HG02885 (cell line): Measurements from ENCODE around the gene LRBA.
"Not testable (repeated sequence)": the region's sequence is repeated elsewhere in the genome, so short reads cannot be mapped to it uniquely, and the experiment has no call there.

Experiments
- ATAC-seq: cut with Tn5 transposase; IDR thresholded peaks from one replicate; pipeline ENCODE4 v1.9.1; 2021; ENCODE audit warnings: mild to moderate bottlenecking; ENCODE audit not compliant: unreplicated experiment, poor library complexity

The LRBA gene

DNA sequence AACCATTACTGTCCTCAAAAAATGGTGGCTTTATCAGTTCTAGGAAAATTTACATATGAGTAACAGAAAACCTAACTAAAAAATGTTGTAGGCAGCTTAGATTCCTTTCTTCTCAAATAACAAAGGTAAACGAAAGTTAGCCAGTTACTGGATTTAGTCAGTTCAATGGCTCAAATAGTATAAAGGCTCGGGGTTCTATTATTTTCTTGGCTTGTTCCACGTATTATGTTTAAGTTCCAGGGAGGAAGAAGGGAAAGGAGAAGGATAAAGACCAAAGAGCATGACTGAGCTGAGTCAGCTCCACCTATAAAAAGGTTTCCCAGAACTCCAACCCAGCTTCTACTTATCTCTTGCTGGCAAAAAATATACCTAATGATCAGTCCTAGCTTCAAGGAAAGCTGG lies 474.1 kb downstream of the LRBA start:
- ATAC-seq = no peak

DNA sequence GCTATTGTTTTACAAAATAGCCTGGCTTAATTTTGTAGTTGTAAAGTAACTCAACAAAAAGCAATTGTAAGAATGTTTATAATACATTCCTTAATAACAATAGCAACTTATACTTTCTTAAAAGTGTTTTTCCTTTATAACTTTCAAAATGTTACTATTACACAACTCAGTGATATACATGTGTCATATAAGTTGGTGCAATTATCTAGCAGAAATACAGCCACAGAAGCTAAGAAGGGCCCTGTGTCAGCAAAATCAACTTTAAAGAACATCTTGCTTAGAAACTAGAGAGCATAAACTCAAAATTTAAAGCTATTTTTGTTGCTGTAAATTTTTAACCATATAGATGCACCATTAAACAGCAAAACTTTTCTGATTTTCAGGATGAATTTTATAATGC lies 474.5 kb downstream of the LRBA start:
- ATAC-seq = no peak

DNA sequence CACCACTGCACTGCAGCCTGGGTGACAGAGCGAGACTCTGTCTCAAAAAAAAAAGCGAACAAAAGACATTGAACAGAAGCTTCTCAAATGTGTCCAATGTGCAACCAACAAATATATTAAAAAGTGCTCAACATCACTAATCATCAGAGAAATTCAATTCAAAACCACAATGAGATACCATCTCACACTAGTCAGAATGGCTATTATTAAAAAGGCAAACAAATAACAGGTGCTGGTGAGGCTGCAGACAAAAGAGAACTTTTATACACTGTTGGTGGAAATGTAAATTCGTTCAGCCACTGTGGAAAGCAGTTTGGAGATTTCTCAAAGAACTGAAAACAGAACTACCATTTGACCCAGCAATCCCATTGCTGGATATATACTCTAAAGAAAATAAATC lies 477.2 kb downstream of the LRBA start:
- not testable (repeated sequence) for ATAC-seq

DNA sequence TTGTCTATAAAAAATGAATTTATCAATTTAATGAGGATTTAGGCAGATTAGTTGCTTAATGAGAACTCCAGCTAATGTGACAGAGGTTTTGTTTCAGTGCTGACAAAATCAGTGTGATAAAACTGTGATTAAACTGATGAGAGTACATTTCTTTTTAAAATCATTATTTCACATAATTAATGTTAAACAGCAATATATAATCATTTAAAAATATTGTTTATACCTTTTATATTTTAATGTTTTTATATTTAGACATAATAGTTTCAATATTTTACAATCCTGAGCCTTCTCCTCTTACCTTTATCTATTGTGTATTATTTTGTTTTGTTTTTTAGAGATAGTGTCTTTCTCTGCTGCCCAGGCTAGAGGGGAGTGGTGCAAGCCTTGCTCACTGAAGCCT lies 480.3 kb downstream of the LRBA start:
- ATAC-seq = no peak

DNA sequence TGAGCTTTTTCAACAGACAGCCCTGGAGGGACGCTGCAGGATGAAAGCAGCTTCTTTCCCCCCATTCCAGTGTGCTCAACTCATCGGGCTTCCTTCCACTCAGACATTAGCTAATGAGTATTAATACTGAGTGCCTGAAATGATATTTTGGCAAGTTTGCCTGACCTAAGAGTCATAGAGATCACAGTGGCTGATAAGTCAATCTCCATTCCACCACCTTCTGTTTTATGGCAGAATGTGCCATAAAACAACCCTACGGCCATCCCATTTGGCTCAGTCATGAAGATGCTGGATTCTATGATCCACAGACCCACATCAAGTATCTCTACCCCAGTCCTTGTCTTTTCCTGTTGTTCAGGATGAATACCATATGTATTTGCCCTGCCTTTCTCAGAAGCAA lies 481.4 kb downstream of the LRBA start:
- ATAC-seq = no peak

DNA sequence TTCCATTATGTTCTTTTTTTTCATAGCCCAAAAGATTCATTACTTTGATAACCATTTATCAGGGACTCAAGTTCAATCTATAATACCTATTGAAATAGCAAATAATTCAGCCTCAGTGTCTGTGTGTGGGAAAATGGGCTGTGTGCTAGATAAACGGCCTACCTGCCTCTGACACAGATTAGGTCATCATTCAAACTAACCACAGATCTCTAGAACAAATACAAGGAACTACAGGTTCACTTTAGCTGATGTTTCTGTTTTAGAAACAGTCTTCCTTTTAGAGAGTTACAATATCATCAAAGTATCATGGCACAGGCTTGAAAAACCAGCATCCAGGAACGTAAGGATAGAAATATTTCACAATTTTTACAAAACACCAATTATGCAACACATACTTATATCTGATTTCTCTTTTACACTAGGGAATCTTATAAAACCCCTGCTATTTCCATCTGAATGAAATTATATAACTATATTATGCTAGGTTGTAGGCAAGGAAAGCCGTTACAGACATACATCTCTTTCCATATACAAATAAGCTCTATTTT lies 489.7 kb downstream of the LRBA start:
- ATAC-seq = no peak

DNA sequence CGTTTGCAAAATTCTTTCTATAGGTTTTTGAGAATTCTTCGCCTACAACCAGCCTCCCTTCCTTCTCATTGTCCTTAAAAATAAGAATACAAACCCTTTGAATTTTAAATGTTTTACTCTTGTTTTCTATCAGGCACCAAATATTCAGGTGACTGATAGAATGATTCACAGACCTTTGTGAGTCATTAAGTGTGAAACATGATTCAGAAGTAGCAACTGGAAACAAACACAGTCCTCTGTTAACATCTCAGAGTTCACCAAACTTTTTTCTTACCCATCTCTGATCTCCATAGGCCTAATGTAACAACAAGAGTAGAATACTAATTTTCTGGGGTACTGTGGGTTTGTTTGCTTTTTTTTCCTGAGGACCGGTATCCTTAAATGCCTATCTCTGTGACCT lies 496.5 kb downstream of the LRBA start:
- ATAC-seq = no peak

DNA sequence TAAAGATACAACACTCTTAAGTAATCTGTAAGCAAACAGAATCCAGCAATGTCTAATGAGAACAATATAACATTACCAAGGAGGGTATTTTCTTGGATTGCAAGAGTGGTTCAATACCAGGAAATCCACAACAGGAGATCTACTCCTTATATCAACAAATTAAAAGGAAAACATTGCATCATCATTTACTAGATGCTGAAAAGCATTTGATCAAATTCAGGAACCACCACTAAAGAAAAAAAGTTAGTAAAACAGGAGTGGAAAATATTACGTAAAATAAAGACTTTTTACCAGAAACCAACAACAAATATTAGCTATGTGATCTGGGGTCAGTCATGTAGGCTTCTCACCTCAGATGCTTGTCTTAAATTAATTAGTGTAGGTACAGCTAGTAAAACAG lies 499.9 kb downstream of the LRBA start:
- ATAC-seq = no peak

DNA sequence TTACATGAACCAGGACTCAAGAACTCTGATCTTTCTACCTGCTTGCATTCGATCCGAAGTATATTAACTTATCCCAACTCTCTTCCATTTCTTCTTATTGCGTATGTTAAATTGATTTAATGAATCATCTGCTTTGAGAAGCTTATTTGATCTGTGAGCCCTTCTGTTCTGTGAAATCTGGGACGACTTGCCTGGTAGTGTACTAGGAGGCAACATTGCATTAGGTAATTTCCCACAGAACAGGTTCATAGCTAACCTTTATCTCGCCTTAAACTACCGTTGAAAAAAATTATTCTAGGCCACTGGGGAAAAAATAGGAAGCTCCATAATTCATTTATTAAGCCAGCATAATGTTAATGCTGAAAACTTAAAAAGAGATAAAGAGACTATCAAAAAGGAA lies 500.4 kb downstream of the LRBA start:
- no peak for ATAC-seq

DNA sequence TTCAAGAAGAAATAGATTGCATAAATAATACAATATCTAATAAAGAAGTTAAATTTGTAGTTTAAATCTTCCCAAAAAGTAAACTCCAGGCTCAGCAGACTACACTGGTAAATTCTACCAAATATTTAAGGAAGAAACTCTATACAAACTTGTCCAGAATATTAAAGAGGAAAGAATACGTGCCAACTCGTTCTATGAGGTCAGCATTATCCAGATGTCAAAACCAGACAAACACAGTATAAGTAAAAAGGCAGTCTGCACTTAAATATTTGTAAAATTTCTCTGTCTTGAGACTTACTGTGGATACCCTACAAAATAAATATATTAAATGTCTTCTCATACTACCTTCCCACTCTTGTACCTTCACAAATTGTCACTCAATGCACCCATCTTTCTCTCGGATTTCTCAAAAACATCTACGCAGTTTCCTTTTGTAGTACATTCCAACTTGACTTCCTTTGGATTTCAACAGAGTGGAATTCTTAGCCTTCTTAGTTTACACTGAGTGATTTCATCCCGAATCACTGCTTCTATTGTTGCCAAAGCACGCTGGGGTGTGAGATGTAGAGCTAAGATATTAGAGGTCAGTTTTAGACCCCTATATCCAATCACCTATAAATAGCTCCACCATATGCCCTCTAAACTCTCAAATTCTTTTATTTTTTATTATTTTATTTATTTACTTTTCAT lies 504.8 kb downstream of the LRBA start:
- ATAC-seq = no peak

DNA sequence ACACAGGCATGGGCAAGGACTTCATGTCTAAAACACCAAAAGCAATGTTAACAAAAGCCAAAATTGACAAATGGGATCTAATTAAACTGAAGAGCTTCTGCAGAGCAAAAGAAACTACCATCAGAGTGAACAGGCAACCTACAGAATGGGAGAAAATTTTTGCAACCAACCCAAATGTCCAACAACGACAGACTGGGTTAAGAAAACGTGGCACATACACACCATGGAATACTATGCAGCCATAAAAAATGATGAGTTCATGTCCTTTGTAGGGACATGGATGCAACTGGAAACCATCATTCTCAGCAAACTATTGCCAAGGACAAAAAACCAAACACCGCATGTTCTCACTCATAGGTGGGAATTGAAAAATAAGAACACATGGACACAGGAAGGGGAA lies 507.4 kb downstream of the LRBA start:
- ATAC-seq = not testable (repeated sequence)

DNA sequence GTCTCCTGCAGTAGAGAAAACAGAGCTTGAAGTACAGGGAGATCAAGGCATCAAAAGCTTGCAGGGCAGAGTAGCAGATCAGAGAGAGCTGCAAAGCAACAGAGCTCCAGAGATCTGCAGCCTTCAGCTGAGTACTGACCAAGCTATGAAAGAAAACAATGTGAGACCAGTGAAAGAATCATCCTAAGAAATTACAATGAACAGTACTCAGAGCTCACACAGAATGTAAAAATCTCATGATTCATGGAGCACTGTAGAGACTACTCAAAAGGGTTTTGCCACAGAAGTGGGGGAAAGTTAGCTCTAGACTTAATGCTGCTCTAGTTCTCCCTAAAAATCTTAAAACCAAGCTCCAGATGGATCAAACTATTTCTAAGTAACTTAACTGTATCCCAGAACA lies 513.1 kb downstream of the LRBA start:
- no peak for ATAC-seq

DNA sequence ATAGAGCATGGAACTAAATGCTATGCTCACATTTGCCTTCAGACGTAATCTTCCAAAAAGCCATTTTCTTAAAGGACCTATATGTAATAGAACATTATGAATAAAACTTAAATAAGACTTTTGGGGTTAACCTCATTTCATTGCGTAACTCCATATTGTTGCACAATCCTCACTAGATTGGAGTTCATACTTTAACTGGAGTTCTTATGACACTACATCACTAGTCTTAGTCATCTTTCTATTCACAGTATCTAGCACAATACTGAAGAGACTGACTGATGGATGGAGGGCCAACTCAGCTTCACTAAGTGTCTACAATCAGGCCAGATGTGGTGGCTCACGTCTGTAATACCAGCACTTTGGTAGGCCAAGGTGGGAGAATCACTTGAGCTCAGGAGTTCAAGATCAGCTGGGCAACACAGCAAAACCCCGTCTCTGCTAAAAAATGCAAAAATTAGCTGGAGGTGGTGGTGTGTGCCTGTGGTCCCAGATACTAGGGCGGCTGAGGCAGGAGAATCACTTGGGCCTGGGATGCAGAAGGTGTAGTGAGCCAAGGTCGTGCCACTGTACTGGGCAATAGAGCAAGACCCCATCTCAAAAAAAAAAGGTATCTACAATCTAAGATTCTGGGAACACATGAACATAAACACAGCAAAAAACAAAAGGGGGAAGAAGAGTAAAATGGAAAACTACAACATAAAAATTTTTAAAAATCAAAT lies 513.9 kb downstream of the LRBA start:
- no peak for ATAC-seq

DNA sequence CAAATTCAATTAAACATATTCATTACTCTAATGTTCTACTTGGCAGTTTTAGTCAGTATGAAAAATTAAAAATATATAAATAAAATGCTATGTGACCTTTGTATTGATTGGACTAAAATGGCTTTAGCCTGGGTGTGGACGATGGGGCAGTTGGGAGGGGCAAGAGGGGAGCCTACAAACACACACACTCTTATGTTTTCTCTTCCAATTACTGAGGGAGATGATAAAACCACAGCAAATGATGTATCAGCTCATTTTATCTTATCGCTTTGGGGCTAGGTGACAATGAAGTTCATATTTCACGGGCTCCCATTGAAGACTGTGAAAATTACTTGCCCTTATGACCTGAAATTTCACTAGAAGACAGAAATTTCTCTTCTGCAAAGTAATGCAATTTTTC lies 517.5 kb downstream of the LRBA start:
- ATAC-seq = no peak

DNA sequence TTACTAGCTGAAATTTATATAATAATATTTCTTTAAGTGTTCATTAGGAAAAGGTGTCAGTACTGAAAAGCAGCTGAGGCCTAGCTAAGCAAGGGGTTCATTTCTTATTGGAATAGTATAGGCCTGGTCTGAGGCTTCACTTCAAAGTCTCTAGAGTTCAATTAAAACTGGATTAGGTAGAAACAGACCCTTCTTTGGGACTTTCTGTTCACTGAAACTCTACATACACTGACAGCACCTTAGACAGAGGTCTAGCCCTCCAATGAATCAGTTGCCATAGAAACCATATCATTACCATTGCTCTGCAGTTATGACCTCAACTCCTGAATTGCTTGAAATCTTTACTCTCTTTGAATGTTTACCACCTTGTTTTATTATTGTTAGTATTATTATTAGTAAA lies 519.5 kb downstream of the LRBA start:
- no peak for ATAC-seq

DNA sequence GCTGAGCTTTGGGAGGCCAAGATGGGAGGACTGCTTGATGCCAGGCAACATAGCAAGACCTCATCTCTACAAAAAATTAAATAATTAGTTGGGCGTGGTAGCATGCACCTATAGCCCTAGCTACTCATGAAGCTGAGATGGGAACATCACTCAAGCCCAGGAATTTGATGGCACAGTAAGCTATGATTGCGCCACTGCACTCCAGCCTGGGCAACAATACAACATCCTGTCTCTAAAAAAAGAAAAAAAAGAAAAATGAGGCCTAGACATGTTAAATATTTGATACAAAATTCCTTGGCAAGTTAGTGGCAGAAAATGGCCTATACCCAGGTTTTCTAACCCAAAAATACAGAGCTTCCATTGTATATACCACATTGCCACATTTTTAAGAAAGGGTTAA lies 521.2 kb downstream of the LRBA start:
- ATAC-seq = no peak

DNA sequence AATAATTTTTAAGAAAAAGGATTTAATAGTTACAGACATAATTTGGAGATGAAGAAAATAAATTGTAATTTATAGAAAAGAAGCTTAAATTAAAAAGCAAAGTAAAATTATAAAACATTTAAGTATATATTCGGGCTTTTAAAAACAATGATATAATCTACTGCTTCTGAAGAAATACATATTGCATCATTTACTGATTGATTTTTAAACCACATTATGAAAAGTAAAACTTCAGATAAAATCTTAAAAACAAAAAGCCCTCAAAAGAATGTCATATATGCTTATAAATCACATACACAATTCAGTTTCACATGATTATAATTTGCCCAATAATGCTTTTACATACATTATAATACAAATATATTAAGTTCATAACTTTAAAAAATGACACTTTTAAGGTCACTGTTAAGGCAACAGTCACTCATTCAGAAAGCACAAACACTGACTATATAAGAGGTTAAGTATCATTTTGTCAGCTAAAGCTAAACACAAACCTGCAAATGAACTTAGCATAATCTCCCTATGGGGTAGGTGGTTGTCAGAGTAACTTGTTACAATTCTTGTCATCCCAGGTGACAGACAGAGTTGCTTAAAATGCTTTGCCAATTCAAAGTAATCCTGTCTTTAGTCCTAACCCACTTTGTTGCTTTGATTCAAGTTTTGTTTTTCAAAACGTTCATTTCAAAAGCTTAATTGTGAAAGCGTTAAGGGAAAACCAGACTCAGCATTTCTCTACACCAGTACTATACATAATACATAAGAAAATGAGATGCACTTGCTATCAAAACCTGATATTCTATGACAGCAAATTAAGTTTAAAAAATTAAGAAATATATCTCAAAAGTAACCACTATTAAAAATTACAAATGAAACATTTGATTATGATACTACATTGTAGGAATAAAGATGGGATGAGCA lies 523.7 kb downstream of the LRBA start:
- no peak for ATAC-seq

DNA sequence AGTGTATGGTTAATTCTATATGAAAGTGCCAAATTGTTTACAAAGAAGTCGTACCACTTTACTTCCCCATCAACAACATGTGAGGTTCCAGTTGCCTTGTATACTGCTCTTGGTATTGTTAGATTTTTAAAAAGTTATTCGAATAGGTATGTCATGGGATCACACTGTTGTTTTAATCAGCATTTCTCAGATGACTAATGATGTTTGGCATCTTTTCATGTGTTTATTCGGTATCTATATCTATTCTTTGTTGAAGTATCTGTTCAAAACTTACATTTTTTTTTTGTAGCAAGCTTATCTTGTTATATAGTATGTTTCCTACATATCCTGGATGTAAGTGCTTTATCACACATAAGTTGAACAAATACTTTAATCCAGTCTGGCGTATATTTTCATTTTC lies 532.5 kb downstream of the LRBA start:
- ATAC-seq = no peak

DNA sequence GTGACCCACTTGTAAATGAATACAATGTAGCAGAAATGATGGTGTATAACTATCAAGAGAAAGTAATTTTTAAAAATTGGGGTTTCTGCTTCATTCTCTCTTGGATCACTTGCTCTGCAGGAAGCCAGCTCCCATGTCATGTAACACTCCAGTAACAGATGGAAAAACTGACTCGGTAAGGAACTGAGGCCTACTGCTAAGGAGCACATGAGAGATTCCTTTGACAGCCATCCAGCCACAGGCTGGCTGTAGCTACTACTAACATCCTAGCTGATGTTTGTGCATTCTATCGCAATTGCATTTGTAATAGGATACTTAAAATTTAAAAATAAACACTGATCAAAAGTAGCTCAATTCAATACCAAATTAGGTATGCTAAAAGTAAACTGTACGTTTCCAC lies 535.4 kb downstream of the LRBA start:
- ATAC-seq = no peak

DNA sequence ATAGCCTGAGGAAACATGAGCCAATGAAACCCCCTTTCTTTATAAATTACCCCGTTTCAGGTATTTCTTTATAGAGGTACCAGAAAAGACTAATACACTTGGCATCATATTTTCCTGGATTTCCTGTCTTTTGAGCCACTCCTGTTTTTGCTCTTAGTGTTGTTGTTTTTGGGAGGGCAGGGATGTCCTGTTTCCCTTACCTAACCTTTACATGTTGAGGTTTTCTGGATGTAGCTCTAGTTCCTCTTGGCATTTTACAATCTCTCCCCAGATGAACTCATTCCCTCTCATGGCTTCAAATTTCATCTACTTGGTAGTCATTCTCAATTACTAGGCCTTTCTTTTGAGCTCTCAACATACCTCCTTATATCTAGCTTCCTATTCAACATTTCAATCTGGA lies 537.2 kb downstream of the LRBA start:
- no peak for ATAC-seq

DNA sequence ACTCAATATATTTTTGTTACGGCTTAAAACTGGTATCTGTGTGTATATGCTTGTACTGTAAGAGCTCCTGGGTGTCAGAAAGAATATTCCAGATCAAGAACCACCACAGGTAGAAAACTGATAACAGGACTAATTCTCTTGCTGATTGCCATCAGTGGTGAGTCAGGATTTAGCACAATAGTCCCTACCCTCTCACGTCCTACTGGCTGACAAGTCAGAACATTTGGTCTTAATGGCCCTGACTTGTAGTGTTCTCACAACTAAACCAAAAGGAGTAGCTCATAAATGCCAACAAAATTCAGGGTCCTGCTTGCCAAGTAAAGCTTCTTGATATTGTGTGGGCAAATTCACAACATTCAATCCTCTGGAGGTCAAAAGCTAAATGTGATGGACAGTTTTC lies 538.3 kb downstream of the LRBA start:
- ATAC-seq = no peak
